HL-60/S4 treated with phorbol 12-myristate 13-acetate at 8.2 ng/mL for 4 days and 3 days (cell line): ENCODE measurements around the gene RHO.
"Not testable (repeated sequence)": the region's sequence is repeated elsewhere in the genome, so short reads cannot be mapped to it uniquely, and the experiment has no call there.

Experiments used
- in situ Hi-C: fragments of 300-500 bp; cut with MboI; formaldehyde crosslinking; loops from 2 replicates; pipeline ENCODE4 v1.15.0; 2022; ENCODE audit warnings: low sequenced_read_pairs

Gene RHO

GRCh38 chr3:129498603-129499488 is 29.6 kb upstream of the RHO start:
- in situ Hi-C loops: loop anchor here (10.0 kb wide), 1 partner anchor 326 kb away; no protein-coding TSS in a partner anchor

DNA sequence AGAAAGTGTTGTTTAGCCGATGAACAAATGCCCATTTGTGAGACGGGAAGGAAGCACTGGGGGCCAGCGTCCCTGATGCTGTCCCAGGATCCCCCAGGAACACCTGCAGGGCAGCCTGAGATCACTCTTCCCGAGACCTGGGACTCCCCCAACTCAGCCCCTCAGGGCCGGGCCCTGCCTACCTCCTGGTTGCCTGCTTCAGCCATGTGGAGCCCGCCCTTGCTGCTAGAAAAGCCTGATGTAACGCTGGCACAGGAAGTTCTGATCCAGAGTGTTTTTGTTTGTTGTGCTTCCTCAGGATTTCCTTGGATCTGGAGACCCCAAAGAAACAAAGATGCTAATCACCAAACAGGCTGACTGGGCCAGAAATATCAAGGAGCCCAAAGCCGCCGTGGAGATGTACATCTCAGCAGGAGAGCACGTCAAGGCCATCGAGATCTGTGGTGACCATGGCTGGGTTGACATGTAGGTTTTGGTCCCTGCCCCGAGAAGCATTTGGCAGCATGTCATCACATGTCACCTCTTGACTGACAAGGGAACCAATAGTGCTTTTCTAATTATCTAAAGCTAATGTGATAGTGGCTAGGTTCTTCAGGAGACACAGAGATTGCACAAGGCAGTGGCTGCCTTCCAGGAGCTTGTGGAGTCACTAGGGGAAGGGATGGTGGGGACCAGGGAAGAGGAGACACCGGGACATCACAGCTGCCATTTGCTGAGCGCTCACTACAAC is 28.7 kb upstream of the RHO start:
- in situ Hi-C loops: loop anchor here (10.0 kb wide), 1 partner anchor 325 kb away; no protein-coding TSS in a partner anchor

GRCh38 chr3:129500334-129500658 is 28.1 kb upstream of the RHO start:
- in situ Hi-C loops: no loop called here

DNA sequence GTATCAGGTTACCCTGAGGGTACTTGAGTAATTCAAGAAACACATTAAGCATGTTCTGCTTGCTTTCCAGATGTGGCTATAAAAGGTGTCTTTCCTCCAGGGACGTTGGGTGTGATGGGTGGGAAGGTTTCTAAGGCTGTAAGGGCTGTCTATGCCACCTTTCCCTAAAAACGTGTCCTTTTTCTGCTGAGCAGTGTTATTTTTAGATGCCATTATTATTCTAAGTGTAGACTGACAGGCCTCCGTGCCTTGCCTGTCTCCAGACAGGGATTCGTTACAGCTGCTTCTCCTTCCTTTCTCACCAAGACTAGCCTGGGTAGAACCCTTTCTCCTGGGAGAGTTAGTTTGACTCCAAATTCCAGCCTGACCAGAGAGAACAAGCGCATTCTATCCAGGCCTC is 26.8 kb upstream of the RHO start:
- in situ Hi-C loops: no loop called here

DNA sequence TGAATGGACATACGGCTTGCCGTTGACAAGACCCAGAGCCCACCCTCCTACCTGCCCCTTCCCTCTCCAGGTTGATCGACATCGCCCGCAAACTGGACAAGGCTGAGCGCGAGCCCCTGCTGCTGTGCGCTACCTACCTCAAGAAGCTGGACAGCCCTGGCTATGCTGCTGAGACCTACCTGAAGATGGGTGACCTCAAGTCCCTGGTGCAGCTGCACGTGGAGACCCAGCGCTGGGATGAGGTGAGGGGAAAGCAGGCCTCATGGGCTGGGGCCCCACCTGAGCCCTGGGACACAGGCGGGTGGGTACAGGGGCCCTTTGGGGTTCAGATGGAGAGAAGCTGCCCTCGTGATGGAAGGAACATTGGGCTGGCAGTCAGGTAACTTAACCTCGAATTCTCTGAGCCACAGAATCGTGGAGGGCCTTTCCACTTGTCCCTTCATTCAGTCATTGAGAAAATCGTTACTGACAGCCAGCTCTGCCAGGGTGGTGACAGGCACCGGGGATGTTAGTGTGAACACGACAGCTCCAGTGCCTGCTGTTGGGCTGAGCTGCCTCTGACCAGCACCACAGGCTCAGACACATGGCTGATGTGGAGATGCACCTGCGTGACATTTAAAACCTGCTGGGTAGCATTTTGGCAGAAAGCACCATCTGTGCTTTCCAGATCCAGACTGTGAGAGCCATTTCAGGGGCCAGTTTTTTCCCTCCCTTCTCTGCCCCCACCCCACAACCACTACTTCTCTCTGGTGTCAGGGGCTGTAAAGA is 25.6 kb upstream of the RHO start:
- in situ Hi-C loops: no loop called here

GRCh38 chr3:129503471-129504291 is 24.8 kb upstream of the RHO start:
- in situ Hi-C loops: no loop called here

DNA sequence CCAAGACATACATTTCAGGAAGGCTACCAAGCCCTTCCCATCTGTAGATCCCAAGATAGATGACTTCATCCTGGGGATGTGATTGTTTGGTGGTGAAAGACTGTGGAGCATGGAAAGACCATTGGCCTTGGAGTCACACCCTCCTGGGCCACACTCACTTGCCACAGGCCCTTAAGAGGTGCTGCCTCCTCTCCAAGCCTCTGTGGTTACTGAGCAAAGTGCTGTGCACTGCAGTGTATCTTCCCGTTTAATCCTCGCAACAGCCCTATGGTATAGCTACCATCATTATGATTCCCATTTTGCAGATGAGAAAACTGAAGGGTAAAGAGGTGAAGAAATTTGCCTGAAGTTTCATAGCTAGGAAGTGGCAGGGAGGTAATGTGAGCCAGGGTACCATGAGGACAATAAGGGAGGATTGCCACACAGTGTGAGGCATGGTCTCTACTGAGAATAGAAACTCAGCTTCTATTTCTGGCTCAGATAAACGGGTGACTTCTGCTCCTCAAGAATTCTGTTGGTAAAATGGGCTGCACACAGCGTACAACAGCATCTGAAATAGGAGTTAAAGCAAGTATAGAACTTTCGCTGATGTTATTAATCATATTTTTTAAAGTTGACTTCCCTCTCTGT is 23.9 kb upstream of the RHO start:
- in situ Hi-C loops: no loop called here

GRCh38 chr3:129505341-129505740 is 23.1 kb upstream of the RHO start:
- in situ Hi-C loops: no loop called here

- in situ Hi-C loops: no loop called here
These were observed 22.2 kb upstream of the RHO start for GRCh38 chr3:129506231-129506742.

DNA sequence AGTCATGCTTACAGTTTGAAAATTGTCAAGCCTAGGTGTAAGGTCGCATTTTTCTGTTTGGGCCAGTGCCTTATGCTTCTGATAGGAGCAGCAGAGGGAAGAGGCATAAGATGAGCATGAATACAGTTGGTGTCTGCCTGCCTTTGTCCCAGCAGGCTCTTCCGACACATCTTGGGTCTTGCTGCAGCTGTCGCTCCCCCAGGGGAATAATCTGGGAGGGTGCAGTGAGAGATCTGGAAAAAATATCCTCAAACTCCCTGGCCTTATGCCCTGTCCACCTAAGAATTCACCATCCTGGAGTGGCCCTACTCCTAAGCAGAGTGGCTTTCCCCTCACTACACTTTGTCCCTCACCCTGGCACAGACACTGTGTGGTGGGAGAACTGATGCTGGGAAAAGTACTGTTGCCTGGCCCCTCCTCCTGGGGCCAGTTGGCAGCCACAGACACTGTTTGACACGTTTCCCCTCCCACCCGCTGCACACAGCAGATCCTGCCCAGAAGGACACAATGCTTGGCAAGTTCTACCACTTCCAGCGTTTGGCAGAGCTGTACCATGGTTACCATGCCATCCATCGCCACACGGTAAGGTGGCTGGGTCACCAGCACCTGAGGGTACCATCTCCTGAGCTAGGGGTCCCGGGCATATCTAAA is 21.1 kb upstream of the RHO start:
- in situ Hi-C loops: no loop called here

DNA sequence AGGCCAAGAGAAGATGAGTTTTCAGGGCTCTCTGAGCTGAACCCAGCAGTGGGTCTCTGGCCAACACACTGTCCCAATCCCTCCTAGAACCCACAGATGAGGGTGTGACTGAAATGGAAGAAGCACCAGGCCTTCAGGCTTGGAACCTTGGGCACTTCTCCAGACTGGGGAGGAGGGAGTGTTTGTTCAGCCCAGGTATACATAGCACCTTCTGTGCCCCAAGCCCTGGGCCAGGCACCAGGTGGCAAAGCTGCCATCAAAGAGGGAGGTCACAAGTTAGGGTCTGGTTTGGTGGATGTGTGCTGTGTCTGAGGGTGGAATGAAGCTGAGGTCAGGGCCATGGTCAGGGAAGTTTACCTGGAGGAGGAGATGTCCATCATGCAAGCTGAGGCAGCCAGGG is 15.8 kb upstream of the RHO start:
- in situ Hi-C loops: no loop called here

DNA sequence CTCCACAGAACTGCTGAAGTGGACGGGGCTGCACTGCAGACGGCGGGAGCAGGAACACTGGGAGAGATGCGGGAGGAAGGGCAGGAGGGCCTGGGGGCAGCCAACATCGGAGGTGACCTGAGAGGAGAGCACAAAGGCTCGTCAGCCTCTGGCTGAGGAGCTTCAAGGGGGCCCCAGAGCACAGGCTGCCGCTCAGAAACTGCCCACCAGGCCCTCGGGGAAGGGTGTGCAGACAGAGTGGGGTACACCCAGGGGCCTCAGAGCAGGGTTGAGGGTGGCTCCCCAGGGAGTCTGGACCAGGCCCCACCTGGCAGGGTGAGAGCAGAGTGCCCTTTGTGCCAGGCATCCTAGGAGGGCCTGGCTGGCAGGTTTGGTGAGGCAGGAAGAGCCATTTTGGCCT is 14.7 kb upstream of the RHO start:
- in situ Hi-C loops: no loop called here

- in situ Hi-C loops: no loop called here
These were observed 14.3 kb upstream of the RHO start for GRCh38 chr3:129514110-129514509.

GRCh38 chr3:129514563-129514962 is 13.9 kb upstream of the RHO start:
- in situ Hi-C loops: no loop called here

GRCh38 chr3:129515108-129515820 is 13.2 kb upstream of the RHO start:
- in situ Hi-C loops: not testable (repeated sequence)

GRCh38 chr3:129515821-129516432 is 12.5 kb upstream of the RHO start:
- in situ Hi-C loops: not testable (repeated sequence)

- in situ Hi-C loops: no loop called here
These were observed 10.9 kb upstream of the RHO start for GRCh38 chr3:129517516-129517915.

- in situ Hi-C loops: no loop called here
These were observed 10.3 kb upstream of the RHO start for GRCh38 chr3:129518038-129518561.
